Endothelial cell of umbilical vein (primary cell): ENCODE data around the gene UBL3. TPM values are rescaled to one million over a fixed set of nuclear protein-coding genes. Genes with fewer than 3 reads are reported as not detected.

Experiments
- BruUV-seq: library from RNA; stranded (reverse); fragments of 400-500 nt; replicated peaks from 2 replicates; lab custom pipeline; 2021; lab: Mats Ljungman, UMichigan
- CTCF ChIA-PET: fragments of 300-600, 350-600 bp; sonication (Branson Sonifier 250); formaldehyde crosslinking; loops from one replicate; lab custom pipeline; 2021; ENCODE audit warnings: antibody characterized with exemption, inconsistent platforms; lab: Charles Lee
- POLR2A ChIA-PET: fragments of 300-600, 350-600 bp; sonication (Branson Sonifier 250); formaldehyde crosslinking; loops from one replicate; lab custom pipeline; 2021; ENCODE audit warnings: antibody characterized with exemption, inconsistent platforms; lab: Charles Lee
- DNase-seq: peaks from one replicate; pipeline ENCODE4 v3.0.0-alpha.2; 2011; ENCODE audit warnings: low read depth, low spot score
- FAIRE-seq: peaks from 2 replicates; lab custom pipeline; 2011; peaks lifted over from hg19 to GRCh38; lab: Jason Lieb, UNC
- H2AFZ ChIP-seq: 2 replicates; pipeline ENCODE4 v1.6.0; 2012; ENCODE audit warnings: low read depth, low read length, control low read depth, inconsistent platforms
- H3K27ac ChIP-seq: 2 replicates; pipeline ENCODE4 v1.5.1; 2011; ENCODE audit warnings: low read depth, mild to moderate bottlenecking, control low read depth, low read length, moderate library complexity; ENCODE audit not compliant: insufficient read depth
- H3K27me3 ChIP-seq, 2 experiments: 2 replicates each; pipeline versions ENCODE4 v1.6.0 to v1.6.1; 2011; ENCODE audit warnings: low read length in 2 of 2, mixed read lengths in 1 of 2; ENCODE audit not compliant: control insufficient read depth in 2 of 2, insufficient read depth in 2 of 2
- H3K36me3 ChIP-seq, 2 experiments: 2 replicates in 1 of 2; 3 replicates in 1 of 2; pipeline ENCODE4 v1.5.1; 2011; ENCODE audit warnings: low read length in 2 of 2, mild to moderate bottlenecking in 1 of 2, moderate library complexity in 1 of 2; ENCODE audit not compliant: control insufficient read depth in 2 of 2, insufficient read depth in 2 of 2; ENCODE audit errors: extremely low read depth in 1 of 2
- H3K4me1 ChIP-seq: 3 replicates; pipeline ENCODE4 v1.5.1; 2011; ENCODE audit warnings: mild to moderate bottlenecking, low read length; ENCODE audit not compliant: control insufficient read depth, insufficient read depth; ENCODE audit errors: extremely low read depth
- H3K4me2 ChIP-seq: 2 replicates; pipeline ENCODE4 v1.6.1; 2011; ENCODE audit warnings: low read length, control low read depth, mixed read lengths; ENCODE audit not compliant: insufficient read depth
- H3K4me3 ChIP-seq, 3 experiments: fragments of 200-600 bp in 1 of 3; sonication (generic), shearing (Covaris generic) in 1 of 3; replicated peaks in 1 of 3; 2 replicates each; pipeline ENCODE4 v1.5.1; 2011 to 2016; ENCODE audit warnings: control low read depth in 3 of 3, low read length in 3 of 3, mild to moderate bottlenecking in 2 of 3, inconsistent platforms in 1 of 3, low read depth in 1 of 3, moderate library complexity in 1 of 3; ENCODE audit not compliant: insufficient read depth in 1 of 3
- H3K79me2 ChIP-seq: 2 replicates; pipeline ENCODE4 v1.6.0; 2012; ENCODE audit warnings: low read length, inconsistent platforms; ENCODE audit not compliant: control insufficient read depth, insufficient read depth
- H3K9ac ChIP-seq: replicated peaks from 2 replicates; pipeline ENCODE3; 2011; ENCODE audit warnings: low read length, control low read depth; ENCODE audit not compliant: insufficient read depth; ENCODE audit errors: extremely low read depth
- H3K9me1 ChIP-seq: replicated peaks from 3 replicates; pipeline ENCODE4 v1.6.0; 2011; ENCODE audit warnings: mild to moderate bottlenecking, low read length; ENCODE audit not compliant: control insufficient read depth, insufficient read depth; ENCODE audit errors: extremely low read depth
- H3K9me3 ChIP-seq: replicated peaks from 2 replicates; pipeline ENCODE4 v1.5.1; 2012; ENCODE audit warnings: low read length, inconsistent platforms; ENCODE audit not compliant: control insufficient read depth, insufficient read depth
- H4K20me1 ChIP-seq: replicated peaks from 2 replicates; pipeline ENCODE3; 2011; ENCODE audit warnings: mild to moderate bottlenecking, low read length; ENCODE audit not compliant: control insufficient read depth, insufficient read depth; ENCODE audit errors: extremely low read depth
- EZH2 ChIP-seq: IDR thresholded peaks from 2 replicates; pipeline ENCODE4 v1.6.1; 2012; ENCODE audit warnings: borderline replicate concordance, low read depth, mild to moderate bottlenecking, moderate library complexity, low read length, inconsistent platforms; ENCODE audit not compliant: severe bottlenecking
- FOS ChIP-seq: IDR thresholded peaks from 2 replicates; pipeline ENCODE4 v1.6.1; 2011; ENCODE audit warnings: mild to moderate bottlenecking, low read length, moderate library complexity, borderline replicate concordance; ENCODE audit not compliant: insufficient read depth
- GATA2 ChIP-seq: IDR thresholded peaks from 2 replicates; pipeline ENCODE4 v1.7.0; 2011; ENCODE audit warnings: low read depth, mild to moderate bottlenecking, moderate library complexity, mixed read lengths, low read length; ENCODE audit not compliant: insufficient read length, insufficient read depth
- JUN ChIP-seq: IDR thresholded peaks from 2 replicates; pipeline ENCODE4 v1.6.1; 2011; ENCODE audit warnings: borderline replicate concordance, low read depth; ENCODE audit not compliant: insufficient read length, insufficient read depth
- MAX ChIP-seq: IDR thresholded peaks from 2 replicates; pipeline ENCODE4 v1.6.1; 2011; ENCODE audit not compliant: insufficient read depth, insufficient read length
- MYC ChIP-seq: IDR thresholded peaks from one replicate; pipeline ENCODE4 v1.6.1; 2011; ENCODE audit warnings: mild to moderate bottlenecking, low read depth, low read length
- POLR2AphosphoS5 ChIP-seq: IDR thresholded peaks from 2 replicates; pipeline ENCODE4 v1.6.1; 2012; ENCODE audit warnings: low read depth, mild to moderate bottlenecking, control low read depth, low read length, moderate library complexity; ENCODE audit not compliant: insufficient read depth
- dilution Hi-C: fragments of 300-500 bp; cut with MboI; formaldehyde crosslinking; loops from one replicate; pipeline ENCODE4 v1.15.0; 2019; ENCODE audit warnings: low sequenced_read_pairs; ENCODE audit not compliant: extremely low pct_ligation_motif_present
- intact Hi-C: fragments of 100-400 bp; cut with micrococcal nuclease; formaldehyde crosslinking; loops from one replicate; pipeline ENCODE4 v1.10.0; 2022
- polyA plus RNA-seq, 4 experiments: library from polyadenylated mRNA; depleted of rRNA in 3 of 4; stranded (reverse) in 3 of 4; unstranded in 1 of 4; fragments of >200 nt; gene quantifications; 2 replicates each; pipeline versions ENCODE4 v1.2.1 to v1.2.3, GENCODE V29; 2011 to 2012; ENCODE audit warnings: missing spikeins in 1 of 4
- total RNA-seq: library from RNA; stranded (reverse); gene quantifications from 2 replicates; pipeline ENCODE4 v1.2.3, GENCODE V29; 2021
- TF ChIP-seq, protein P1 (sequence below), 2 donors: IDR thresholded peaks; 1 replicate in 1 of 2; 2 replicates in 1 of 2; pipeline ENCODE4 v1.5.1; 2011; ENCODE audit warnings: low read length in 2 of 2, mild to moderate bottlenecking in 2 of 2, moderate library complexity in 2 of 2, control low read depth in 1 of 2, inconsistent platforms in 1 of 2, low read depth in 1 of 2; ENCODE audit not compliant: insufficient read depth in 1 of 2; ENCODE audit errors: extremely low read depth in 1 of 2

The UBL3 gene
- total and polyA plus RNA-seq, 2 donors (not counting 3 experiments of a cell fraction or from before 2014, with no cell fraction given), result 4.8 to 11.8 TPM

DNA sequence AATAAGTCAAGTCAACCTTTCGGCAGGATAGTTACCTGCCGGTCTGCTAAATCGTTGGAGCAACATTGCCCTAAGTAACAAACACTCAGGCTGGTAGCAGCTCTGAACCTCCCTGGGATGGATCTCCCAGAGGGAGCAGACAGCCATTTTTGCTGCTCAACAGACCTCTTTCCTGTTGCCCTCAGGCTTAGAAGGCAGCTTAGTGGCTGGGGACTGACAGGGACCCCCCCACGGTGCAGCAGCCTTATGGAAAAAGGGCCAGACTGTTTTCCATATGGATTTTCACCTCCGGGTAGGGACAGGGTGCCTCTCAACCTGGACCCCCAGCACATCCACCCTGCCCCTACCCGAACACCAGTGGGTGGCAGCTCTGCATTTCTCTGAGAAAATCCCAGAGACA is 49.7 kb downstream of the UBL3 start:
- Histone ChIP-seq H3K79me2 (peaks cover 5% of the 10 kb centered on the region), H3K4me3 (no peak overlapping the region), H4K20me1 (peaks cover 2% of the 10 kb centered on the region), H3K36me3 (no peaks in the 10 kb centered on the region), H3K4me1 (no peaks in the 10 kb centered on the region), H3K27me3 (no peaks in the 10 kb centered on the region), H3K9ac (no peak overlapping the region), H2AFZ (no peak overlapping the region), H3K9me3 (no peaks in the 10 kb centered on the region), H3K9me1 (no peaks in the 10 kb centered on the region), H3K4me2 (no peak overlapping the region), H3K27ac (no peak overlapping the region)
- dilution Hi-C loops, result no loop called here
- CTCF ChIA-PET, result interaction anchor here (1.6 kb wide), 1 partner anchor 29 kb away, joined by 6 read pairs; no protein-coding TSS in a partner anchor
- intact Hi-C loops, result no loop called here
- no TSS peak for BruUV-seq
- FAIRE-seq (no peak), DNase-seq (no peak)
- POLR2A ChIA-PET, result no interaction called here
- TF ChIP-seq EZH2 (no peak), MYC (no peak), MAX (no peak), JUN (no peak)
- TF ChIP-seq, protein P1, sequence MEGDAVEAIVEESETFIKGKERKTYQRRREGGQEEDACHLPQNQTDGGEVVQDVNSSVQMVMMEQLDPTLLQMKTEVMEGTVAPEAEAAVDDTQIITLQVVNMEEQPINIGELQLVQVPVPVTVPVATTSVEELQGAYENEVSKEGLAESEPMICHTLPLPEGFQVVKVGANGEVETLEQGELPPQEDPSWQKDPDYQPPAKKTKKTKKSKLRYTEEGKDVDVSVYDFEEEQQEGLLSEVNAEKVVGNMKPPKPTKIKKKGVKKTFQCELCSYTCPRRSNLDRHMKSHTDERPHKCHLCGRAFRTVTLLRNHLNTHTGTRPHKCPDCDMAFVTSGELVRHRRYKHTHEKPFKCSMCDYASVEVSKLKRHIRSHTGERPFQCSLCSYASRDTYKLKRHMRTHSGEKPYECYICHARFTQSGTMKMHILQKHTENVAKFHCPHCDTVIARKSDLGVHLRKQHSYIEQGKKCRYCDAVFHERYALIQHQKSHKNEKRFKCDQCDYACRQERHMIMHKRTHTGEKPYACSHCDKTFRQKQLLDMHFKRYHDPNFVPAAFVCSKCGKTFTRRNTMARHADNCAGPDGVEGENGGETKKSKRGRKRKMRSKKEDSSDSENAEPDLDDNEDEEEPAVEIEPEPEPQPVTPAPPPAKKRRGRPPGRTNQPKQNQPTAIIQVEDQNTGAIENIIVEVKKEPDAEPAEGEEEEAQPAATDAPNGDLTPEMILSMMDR (IDR thresholded peaks at IDR 0.05; ENCODE audit: extremely low read depth in 1 of 2, insufficient read depth in 1 of 2, low read depth in 1 of 2, low read length in 2 of 2), result no peak

DNA sequence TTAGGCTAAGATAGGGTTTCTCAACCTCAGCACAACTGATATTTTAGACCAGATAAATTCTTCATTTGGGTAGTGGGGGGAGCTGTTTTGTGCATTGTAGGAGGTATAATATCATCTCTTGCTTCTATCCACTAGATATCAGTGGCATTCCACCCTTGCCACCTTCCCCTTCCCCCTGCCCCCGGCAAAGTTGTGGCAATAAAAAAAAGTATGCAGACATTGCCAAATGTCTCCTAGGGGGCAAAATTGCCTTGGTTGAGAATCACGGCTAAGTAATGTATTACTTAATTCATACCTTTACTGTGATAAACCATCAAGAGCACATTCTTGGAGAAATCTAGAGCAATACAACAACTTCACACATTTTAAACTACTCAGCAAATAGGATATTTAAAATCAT is 51.4 kb downstream of the UBL3 start:
- ChIA-PET CTCF (interaction anchor here (1.0 to 1.3 kb wide), 2 partner anchors 13 to 28 kb away, joined by 3 read pairs; no protein-coding TSS in a partner anchor), POLR2A (no interaction called here)
- Histone ChIP-seq H3K36me3 (no peaks in the 10 kb centered on the region), H3K9me3 (no peaks in the 10 kb centered on the region), H4K20me1 (peaks cover 2% of the 10 kb centered on the region), H3K4me1 (no peaks in the 10 kb centered on the region), H3K79me2 (peaks cover 5% of the 10 kb centered on the region), H2AFZ (no peak overlapping the region), H3K27me3 (no peaks in the 10 kb centered on the region), H3K9me1 (no peaks in the 10 kb centered on the region), H3K4me2 (no peak overlapping the region), H3K9ac (no peak overlapping the region), H3K4me3 (no peak overlapping the region), H3K27ac (no peak overlapping the region)
- no peak for TF ChIP-seq JUN
- TF ChIP-seq MYC, result no peak
- TF ChIP-seq FOS, result no peak
- no peak for TF ChIP-seq POLR2AphosphoS5
- no peak for TF ChIP-seq EZH2
- no peak for TF ChIP-seq GATA2
- dilution Hi-C loops (no loop called here), intact Hi-C loops (no loop called here)
- BruUV-seq, result no TSS peak
- FAIRE-seq (no peak), DNase-seq (no peak)
